GM18873 (cell line): ENCODE data around the gene CLEC9A.

Experiments
- ATAC-seq: cut with Tn5 transposase; IDR thresholded peaks from one replicate; pipeline ENCODE4 v1.9.1; 2021; ENCODE audit warnings: mild to moderate bottlenecking, moderate library complexity, moderate number of reproducible peaks; ENCODE audit not compliant: unreplicated experiment, low FRiP score

The CLEC9A gene

DNA sequence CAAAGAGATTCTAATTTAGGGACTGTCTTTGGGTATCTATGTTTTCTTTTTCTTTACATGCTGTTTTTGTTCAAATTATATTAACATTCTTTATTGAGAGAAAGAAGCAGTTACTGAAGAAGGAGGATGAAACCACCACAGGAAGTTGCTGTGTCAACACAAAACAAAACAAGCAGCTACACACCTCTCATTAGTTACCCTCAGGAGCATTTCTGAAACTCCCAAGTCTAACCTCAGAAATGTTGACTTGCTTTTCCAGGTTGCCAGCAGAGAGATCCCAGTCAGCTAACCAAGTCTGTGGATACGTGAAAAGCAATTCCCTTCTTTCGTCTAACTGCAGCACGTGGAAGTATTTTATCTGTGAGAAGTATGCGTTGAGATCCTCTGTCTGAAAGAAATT lies 34.8 kb downstream of the CLEC9A start:
- no peak for ATAC-seq

DNA sequence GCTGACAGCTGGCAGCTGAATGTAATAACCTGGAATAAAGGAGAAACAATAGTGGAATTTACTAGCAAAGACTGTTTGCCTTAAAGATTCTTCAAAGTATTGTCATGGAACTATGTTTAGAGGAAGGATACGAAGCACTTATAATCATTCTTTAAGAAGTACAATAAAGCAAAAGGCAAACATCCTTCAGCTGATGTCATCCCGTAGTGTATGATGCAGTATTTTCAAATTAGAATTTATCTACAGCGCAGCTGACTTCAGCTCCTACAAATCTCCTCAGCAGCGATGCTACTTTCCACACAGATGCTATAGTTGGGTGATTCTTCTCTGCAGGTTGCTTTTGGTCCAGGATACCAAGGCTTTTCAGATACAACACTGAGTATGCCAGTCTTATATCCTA lies 36.8 kb downstream of the CLEC9A start:
- no peak for ATAC-seq

DNA sequence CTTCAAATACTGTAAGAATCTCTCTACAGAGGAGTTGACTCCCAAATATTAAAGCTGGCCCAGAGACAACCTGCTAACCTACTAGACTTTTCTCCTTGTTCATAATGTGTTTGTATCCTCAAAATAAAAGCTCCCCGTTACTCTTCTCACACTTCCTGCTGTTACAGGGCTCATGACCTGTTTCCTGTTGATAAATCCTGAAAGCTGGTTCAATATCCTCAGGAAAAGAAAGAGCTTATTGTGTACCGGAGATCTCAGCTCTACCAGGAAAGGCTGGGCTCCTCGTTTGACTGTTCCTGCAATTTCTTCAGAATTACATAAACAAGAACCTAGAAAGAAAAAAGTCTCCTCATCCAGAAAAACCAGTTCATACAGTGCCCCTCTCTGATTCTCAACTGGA lies 37.5 kb downstream of the CLEC9A start:
- ATAC-seq, result no peak

DNA sequence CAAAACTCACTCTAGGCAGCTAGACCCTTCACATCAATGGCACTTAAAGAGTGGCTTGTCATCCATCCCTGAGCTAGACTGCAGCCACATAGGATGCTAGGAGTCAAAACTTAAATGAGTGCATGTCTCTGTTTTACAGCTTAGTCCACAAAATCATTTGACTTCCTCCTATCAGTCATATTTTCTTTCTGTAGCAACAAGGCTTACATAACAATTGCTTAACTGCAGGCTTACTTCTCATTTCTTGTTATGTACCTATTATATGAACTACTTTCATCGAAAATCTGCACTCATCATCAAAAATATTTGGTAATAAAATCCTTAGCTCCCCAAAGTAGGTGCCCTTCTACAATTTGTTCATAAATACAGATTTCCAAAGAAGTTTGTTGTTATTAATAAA lies 38.2 kb downstream of the CLEC9A start:
- ATAC-seq, result no peak

DNA sequence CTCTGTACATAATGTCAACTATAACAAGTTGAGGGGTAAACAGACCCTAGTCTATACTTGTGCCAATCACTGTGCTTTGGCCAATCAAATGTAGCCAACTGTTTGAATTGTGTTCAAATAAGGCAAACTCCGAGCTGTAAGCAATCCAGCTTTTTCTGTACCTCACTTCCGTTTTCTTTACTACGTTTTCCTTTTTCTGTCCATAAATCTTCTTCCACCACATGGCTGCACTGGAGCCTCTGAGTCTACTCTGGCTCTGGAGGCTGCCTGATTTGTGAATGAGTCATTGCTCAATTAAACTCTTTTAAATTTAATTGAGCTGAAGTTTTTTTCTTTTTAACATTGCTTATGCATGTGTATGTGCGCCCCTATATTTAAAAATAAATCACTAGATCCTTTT lies 38.6 kb downstream of the CLEC9A start:
- no peak for ATAC-seq

DNA sequence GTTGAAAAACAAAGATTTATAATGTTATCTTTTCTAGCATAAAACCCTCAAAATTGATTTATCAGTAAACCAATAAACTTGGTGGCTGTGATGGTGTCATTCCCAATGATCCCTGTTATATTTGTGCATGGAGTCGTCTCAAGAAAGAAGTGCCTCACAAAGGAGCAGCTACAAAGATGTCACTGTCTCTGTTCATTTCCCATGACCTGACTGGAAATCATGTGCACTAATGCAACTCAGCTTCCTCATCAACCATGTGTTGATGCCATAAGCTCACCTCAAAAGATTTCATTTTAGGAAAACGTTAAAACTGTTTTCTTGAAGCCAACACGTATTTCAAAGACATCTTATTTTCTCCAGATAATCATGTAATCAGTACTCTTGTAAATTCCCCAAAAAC lies 39.5 kb downstream of the CLEC9A start:
- no peak for ATAC-seq

DNA sequence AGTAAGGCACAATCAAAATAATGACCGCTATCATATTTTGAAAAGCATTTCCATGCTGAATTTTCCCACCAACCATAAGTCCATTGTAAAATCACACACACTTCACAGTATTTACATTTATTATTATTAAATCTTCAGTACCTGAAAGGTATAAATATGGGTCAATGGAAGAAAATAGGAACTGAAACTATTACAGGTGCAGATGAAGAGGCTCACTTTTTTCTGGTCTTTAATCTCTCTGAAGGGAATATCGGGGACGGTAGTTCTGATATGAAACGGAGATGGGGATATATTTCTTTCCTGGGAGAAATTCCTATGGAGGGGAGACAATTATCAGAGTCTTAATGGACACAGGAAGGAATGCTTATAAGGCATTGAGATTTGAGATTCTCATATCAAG lies 39.9 kb downstream of the CLEC9A start:
- no peak for ATAC-seq

DNA sequence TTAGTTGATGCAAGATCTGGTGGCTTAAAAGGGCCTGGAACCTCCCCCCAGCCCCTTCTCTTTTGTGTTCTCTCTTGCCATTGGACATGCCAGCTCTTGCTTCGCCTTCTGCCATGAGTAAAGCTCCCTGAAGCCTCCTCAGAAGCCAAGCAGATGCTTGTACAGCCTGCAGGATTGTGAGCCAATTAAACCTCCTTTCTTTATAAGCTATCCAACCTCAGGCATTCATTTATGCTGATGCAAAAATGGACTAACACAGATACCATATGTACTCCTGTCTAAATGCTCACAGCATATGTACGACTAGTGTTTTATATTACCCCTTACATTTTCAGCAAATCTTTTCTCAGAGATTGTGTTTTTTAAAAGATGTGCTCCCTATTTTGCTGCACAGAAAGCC lies 41.6 kb downstream of the CLEC9A start:
- ATAC-seq, result no peak

DNA sequence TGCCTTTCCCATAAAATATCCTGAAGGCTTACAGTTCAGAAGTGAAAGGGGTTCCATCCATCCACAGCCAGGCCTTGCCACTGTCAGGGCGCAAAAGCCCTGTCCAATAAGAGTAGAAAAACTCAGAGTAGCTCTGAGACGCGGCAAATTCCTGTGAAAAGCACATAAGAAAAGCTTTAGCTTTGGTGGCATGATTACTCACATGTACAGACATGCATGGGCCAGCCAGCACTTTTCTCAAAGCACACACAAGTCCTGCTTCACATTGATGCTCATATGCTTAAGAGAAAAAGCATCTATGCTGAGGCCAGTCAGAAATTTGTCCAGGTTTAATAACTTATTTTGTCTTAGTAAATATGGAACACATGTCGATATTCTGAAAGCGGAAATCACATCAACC lies 42.8 kb downstream of the CLEC9A start:
- no peak for ATAC-seq

DNA sequence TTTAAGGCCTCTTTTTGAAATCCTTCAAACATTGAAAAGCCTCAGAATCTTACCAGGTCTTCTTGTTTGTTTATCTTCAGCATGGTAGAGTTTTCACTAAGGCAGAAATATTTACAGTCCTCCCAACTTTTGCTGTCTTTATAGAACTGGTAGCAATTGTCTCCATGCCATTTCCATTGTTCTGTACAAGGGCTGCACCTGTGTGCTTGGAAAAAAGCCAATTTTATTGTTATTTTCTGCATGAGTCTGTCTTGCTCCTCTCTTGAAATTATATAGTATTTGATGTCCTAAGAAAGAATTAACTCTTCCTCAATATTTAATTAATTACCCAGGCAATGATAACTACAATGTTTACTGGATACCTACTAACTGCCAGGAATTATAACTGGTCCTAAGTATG lies 45.0 kb downstream of the CLEC9A start:
- no peak for ATAC-seq

DNA sequence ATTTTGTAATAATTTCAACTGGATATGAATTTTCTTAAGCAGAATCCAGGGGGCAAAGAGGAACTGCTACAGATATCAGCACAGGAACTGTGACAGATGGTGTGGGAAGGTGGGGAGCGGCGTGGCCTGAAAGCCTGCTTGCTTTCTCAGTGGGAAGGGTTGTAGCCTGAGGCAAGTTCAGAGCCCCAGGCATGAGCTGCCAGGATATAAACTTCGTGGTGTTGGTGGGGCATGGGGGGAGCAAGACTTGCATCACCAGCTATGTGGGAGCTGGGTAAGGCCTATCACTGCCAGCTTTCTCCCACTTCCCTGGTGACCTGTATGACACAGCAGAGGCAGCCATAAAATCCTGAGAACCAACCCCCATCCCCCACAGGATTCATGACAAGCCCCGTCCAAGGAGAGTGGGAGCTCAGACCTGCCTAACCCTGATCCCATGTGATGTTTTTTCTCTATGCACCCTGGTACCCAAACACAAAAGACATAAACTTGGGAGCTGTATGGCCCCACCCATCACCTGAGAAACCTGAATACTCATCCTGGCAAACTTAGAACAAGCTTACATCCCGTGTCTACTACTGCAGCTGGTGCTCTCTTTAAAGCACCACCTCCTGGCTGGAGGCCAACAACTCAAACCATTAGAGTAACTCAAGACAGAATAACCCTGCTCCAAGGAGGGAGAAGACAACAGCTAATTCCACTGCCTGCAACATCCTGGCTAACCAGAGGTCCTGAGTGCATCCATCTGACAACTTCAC lies 51.8 kb downstream of the CLEC9A start:
- no peak for ATAC-seq

DNA sequence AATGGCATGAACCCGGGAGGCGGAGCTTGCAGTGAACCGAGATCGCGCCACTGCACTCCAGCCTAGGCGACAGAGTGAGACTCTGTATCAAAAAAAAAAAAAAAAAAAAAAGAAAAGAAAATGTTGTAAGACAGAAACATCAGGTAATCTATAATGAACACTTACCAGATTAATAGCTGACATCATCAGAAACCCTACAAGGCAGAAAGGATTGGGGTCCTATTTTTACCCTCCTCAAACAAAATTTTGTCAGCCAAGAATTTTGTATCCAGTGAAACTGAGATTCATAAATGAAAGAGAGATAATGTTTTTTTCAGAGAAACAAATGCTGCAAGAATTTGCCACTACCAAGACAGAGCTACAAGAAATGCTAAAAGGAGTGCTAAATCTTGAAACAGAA lies 54.3 kb downstream of the CLEC9A start:
- ATAC-seq, result no peak

DNA sequence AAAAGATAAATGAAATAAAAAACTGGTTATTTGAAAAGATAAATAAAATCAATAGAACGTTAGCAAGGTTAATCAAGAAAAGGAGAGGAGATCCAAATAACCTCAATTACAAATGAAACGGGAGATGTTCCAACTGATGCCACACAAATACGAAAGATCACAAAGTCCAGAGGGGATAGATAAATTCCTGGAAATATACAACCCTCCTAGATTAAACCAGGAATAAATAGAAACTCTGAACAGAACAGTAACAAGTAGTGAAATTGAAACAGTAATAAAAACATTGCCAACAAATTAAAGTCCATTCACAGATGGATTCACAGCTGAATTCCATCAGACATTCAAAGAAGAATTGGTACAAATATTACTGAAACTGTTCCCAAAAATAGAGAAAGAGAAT lies 55.9 kb downstream of the CLEC9A start:
- no peak for ATAC-seq

DNA sequence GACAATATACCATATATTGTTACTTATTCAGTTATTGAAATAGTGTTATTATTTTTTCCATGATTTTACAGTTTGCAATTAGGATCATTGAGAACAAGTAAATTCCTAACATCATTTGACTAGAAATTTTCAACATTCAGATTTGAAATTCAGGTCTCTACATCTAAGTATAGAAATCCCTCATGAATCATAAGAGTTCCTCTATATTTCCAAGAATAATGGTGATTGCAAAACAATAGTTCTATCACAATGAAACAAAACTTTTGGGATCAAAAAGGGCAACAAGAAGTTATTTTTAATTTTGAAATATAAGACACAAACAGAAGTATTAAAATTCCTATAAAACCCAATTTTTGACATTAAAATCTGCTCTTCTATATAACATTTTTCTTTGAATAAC lies 57.5 kb downstream of the CLEC9A start:
- ATAC-seq, result no peak

DNA sequence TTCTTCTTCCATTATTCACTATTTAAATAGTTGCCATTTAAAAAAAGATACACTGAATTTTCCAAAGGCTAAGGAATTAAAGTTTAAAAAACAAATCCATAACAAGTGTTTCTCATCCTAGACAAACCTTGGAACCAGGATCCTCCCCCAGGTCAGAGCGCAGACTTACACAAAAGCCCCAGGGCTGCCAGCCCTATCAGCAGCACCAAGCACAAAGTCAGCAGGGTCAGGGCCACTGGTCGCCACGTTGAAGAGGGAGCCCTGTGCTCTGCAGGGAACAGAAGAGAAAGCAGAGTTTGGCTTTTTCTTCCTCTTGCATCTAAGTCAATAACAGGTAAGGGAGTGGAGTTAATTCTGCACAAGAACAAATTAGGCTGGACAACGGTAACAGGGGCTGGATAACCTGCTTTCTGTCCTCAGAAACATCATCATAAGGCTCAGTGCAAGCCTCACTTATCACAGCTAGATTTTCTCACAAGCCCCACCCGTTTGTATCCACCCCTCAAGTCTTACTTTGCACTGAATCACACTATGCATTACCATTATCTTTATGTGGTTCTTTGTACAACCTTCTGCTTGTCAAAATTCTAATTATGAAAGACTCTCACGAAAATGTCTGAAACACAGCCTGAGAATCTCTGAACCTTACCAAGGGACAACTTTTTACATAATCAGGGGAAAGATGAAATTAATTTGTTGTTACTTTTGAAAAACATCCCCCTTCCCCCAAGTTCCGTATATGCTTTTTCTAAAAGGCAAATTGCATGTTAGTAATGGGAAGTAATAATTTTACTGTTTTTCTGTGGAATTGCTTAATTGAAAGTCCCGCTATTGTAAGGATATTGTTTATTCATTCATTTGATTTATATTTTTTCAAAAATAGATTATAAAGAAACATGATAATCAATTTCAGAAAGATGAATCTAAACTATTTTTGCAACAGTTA lies 58.7 kb downstream of the CLEC9A start:
- ATAC-seq, result no peak

DNA sequence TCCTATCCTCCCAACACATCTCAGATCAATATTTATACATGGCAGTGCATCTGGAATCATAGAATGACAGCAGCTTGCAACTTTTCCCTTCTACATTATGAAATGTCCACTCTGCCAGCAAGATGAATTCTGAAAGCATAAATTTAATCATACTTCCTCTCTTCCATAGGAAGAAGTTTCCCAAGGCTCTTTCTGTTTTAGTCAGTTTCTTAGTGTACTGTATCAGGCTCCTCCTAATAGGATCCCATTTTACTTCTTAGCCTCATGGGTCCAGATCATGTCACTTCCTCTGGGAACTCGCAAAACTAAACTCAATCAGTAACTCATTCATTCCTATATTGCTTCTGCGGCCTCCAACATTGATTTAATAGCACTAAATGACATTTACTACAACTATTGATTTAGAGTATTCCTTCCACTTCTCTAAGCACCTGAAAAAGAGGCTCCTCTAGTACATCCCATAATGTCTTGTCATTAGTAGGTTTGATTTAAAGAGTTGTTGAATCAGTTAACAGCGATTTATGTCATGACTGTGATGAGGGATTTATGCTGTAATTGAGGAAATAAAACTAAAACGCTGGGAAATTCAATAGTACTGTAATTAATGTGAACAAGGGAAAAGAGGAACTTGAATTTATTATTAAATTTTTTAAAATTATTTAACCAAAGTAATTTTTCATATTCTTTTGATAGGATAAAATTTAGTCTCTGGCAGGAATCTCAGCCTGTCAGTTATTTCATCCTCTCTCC lies 64.3 kb downstream of the CLEC9A start:
- ATAC-seq, result no peak

DNA sequence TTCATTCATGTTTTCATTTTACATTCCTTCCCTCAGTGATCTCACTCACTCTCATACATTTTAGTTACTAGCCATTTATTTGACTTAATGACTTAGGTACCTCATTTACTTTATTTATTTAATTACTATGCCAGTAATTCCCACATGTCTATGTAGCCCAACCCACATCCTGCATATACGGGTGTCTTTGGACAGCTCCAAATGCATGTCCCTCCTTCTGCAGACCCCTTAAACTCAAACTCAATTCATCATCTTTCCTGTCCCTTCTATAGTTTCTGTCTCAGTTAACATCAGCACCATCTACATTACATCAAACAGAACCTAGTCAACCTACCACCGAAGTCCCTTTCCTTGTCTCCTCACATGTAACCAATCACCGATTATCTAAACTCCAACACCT lies 65.5 kb downstream of the CLEC9A start:
- ATAC-seq, result no peak

DNA sequence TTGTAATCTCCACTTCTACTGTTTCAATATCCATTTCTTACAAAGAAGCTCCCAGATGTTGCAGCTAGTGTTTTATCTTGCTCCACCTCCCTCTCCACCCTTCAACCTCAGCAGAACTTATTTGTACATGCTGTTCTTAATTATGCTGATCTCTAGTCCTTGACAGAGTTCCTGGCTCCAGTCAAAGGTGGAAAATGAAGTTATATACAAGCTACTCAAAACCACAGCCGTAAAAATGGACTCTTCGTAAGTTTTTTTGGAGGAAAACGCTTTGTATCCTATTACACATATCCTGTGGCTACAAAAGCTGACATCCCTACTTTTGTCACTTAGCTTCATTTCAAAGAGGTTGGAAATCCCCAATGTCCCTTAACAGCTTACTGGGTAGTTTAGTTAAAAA lies 67.0 kb downstream of the CLEC9A start:
- no peak for ATAC-seq

DNA sequence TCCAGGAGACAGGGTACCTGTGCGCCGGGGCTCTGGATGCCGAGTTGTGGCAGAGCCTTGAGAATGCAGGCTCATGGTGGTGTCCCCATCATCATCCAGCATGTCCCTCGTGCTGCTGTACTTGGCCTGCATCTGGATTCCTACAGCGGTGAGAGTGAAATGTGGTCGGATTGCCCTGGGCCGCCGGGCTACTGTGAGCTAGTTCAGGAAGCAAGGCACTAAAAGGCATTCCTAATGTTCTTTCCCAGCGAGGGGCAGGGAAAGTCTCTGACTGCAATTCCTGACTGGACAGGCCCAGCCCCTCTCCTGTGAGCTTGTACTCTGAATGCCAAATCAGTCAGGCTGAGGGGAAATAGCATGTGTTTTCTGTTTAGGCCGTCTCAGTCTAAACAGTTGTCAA lies 68.3 kb downstream of the CLEC9A start, which contains the start of gene CLEC1A:
Gene CLEC1A (minus strand): TSS at position 195 of the 400 bp plus-strand sequence. CDS start 63 bp downstream, at position 132.
- no peak for ATAC-seq

DNA sequence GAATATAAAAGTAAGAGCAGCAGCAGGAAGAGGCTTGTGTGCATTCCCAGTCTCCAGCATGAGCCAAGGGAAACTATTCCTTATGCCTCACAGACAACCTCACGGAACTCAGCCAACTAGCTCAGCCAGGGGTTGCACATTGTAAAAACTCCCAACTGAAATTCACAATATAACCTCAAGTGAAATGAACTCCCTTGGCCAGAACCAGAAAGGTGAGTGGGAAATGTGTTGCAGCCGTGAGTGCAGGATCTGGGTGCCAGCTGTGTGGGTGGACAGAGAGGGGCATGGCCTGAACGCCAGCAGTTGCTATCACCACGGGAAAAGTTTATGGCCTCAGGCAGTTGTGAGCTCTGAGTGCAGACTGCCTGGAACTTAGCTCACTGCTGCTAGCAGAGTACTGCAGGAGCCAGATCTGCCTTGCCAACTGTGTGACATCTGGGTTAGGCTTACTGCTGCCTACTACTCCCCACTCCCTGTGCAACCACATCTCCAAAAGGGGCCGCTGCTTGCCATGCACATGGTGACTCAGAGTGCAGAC lies 70.6 kb downstream of the CLEC9A start:
- ATAC-seq, result no peak
